Mononuclear cell (primary cell): ENCODE results near the gene PHF19. TPM values are rescaled to one million over a fixed set of nuclear protein-coding genes. Genes with fewer than 3 reads are reported as not detected.

Experiments used
- H3K27me3 ChIP-seq: 2 replicates; pipeline ENCODE4 v1.6.0; 2011; ENCODE audit warnings: low read length, control low read depth; ENCODE audit not compliant: insufficient read depth
- H3K4me1 ChIP-seq: 2 replicates; pipeline ENCODE4 v1.5.1; 2011; ENCODE audit warnings: mild to moderate bottlenecking, low read length, control low read depth; ENCODE audit not compliant: insufficient read depth
- H3K4me3 ChIP-seq: 2 replicates; pipeline ENCODE4 v1.5.1; 2011; ENCODE audit warnings: mild to moderate bottlenecking, low read length, moderate library complexity
- H3K9me3 ChIP-seq: 2 replicates; pipeline ENCODE4 v1.5.1; 2011; ENCODE audit warnings: low read depth, mild to moderate bottlenecking, control low read depth, low read length
- total RNA-seq: library from RNA; depleted of rRNA; stranded (reverse); fragments of >200 nt; gene quantifications from one replicate; pipeline ENCODE4 v1.2.3, GENCODE V29; 2012

PHF19 gene
- total RNA-seq, 1 donor = 31.6 TPM

DNA sequence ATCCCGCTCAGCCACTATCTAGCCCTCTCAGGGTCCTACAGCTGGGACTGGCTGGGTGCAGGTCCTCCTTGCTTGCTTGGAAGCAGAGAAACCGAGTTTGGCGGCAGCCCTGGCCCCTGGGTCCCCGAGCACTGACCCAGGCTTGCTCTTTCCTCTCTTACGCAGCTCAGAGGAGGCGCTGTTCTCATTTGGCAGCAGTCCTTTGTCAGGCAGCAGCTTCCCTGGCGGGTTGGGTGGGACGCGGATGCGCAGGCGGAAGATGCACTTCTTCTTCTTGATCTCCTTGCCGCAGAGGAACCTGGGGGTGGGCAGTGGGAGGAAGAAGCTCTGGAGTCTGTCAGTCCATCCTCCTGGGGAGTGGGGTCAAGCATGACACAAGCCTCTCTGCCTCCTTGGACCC is 14.5 kb downstream of the PHF19 start:
- H3K27me3 ChIP-seq = no peaks in the 10 kb centered on the region
- no peaks in the 10 kb centered on the region for H3K4me1 ChIP-seq
- no peak overlapping the region for H3K4me3 ChIP-seq
- H3K9me3 ChIP-seq = no peaks in the 10 kb centered on the region

DNA sequence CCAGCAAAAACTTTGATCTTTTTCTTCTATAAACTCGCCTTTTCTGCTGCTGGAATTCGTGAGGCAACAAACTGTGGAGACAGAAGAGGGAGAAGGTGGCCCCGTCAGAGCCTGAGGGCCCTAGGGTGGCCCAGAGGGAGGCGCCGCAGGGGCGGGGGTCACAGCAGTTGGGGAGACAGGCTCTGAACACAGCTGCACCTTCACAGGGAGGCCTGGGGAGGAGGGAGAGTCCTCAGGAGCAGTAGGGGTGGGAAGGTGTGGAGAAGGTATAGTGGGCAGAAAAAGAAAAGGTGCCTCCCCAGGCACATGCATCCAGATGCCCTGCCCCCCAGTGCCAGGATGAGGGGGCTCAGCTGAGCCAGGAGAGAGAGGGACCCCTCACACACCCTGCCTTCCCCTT is 15.1 kb downstream of the PHF19 start:
- H3K27me3 ChIP-seq = no peaks in the 10 kb centered on the region
- H3K4me3 ChIP-seq = no peak overlapping the region
- no peaks in the 10 kb centered on the region for H3K4me1 ChIP-seq
- no peaks in the 10 kb centered on the region for H3K9me3 ChIP-seq

DNA sequence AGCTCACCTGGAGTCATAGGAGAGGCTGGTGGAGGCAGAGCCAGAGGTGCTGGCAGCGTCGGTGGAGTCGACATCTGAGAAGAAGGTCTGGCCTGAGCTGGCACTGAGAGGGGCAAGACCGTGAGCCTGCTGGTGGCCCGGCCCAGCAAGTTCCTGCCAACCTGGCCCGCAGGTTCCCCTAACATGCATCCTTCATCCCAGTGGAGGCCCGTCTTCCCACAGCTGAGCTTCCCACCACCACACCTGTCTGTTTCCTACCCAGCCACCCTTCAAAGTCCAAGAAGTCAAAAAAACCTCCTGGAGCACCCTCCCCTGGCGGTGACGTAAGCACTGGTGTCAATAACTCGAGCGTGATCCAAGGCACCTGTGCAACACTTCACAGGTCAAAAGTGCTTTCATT is 16.9 kb downstream of the PHF19 start:
- Histone ChIP-seq H3K9me3 (no peaks in the 10 kb centered on the region), H3K4me1 (no peaks in the 10 kb centered on the region), H3K4me3 (no peak overlapping the region), H3K27me3 (no peaks in the 10 kb centered on the region)

DNA sequence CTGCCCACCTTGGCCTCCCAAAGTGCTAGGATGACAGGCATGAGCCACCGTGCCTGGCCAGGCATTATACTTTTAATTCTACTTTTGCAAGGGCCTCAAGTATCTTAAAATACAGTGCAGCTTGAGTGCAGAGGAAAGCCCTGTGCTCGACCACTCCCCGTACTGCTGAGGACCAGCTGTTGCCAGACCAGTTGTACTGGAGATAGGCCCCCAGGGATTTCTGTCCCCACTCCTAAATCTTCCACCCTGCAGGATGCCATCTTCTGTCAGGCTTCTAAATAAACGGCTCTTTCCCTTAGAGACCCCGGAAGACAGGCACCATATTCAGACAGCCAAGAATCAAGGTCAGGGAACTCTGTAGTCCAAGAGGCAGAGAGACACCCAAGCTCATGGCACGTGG is 17.6 kb downstream of the PHF19 start:
- H3K27me3 ChIP-seq = no peaks in the 10 kb centered on the region

DNA sequence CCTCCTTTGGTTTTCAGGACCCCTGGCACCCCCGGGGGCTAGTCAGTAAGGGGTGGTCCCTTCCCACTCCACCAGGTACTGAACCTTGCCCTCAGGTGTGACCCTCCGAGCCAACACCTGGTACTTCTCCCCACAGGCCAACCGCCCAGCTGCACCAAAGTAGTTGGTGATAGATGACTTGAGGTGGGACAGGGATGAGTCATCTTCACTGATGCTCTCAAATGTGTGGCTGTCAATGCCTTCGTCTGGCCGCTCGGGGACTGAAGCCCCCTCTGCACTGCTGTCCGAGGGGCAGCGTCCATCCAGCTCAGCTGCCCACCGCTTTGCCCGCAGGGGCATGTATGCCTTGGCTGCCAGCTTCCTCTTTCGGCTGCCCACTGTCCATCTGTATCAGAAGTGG is 19.1 kb downstream of the PHF19 start:
- no peaks in the 10 kb centered on the region for H3K27me3 ChIP-seq
- H3K4me1 ChIP-seq = no peaks in the 10 kb centered on the region
- no peaks in the 10 kb centered on the region for H3K9me3 ChIP-seq
- H3K4me3 ChIP-seq = no peak overlapping the region

More for the DNA sequence above, 17.6 kb downstream of the PHF19 start:
- H3K4me1 ChIP-seq = no peaks in the 10 kb centered on the region
- no peak overlapping the region for H3K4me3 ChIP-seq
- no peaks in the 10 kb centered on the region for H3K9me3 ChIP-seq

DNA sequence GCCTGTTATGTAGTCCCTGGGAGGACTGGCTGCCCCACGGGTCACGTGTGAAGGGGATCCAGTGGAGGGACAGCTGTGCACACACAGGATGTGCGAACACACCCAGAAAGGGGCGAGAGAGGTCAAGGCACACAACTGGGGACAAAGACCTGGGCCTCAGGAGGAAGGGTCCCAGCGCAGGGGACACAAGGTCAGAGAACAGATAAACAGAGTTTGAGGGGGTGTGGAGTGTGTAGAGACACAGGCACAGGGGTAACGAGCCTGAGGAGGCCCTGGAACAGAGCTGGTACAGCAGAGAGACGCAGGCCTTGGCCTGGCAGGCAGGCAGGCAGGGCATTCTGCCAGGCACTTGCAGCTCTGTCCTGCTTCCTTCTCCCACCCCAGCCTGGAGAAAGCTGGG is 19.5 kb downstream of the PHF19 start:
- no peaks in the 10 kb centered on the region for H3K27me3 ChIP-seq
- no peaks in the 10 kb centered on the region for H3K9me3 ChIP-seq
- H3K4me1 ChIP-seq = no peaks in the 10 kb centered on the region
- no peak overlapping the region for H3K4me3 ChIP-seq

DNA sequence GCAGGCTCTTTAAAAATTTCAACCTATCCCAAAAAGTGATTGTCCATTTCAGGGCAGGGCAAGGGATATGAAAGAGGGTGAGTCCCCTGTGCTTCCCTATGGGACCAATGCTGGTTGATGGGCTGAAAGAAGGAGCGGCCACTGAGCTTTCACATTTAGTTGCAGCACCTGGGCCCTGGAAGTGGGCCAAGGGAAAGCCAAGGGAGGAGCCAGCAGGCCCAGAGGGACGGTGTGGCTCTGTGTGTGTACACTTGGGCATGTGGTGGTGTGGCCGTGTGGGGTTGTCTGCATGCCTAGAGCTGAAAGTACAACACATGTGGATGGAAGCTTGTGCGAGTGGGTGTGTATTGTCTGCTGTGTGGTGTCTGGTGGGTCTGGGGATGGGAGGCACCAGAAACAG is 20.3 kb downstream of the PHF19 start:
- Histone ChIP-seq H3K4me1 (no peaks in the 10 kb centered on the region), H3K27me3 (no peaks in the 10 kb centered on the region), H3K4me3 (no peak overlapping the region), H3K9me3 (no peaks in the 10 kb centered on the region)

DNA sequence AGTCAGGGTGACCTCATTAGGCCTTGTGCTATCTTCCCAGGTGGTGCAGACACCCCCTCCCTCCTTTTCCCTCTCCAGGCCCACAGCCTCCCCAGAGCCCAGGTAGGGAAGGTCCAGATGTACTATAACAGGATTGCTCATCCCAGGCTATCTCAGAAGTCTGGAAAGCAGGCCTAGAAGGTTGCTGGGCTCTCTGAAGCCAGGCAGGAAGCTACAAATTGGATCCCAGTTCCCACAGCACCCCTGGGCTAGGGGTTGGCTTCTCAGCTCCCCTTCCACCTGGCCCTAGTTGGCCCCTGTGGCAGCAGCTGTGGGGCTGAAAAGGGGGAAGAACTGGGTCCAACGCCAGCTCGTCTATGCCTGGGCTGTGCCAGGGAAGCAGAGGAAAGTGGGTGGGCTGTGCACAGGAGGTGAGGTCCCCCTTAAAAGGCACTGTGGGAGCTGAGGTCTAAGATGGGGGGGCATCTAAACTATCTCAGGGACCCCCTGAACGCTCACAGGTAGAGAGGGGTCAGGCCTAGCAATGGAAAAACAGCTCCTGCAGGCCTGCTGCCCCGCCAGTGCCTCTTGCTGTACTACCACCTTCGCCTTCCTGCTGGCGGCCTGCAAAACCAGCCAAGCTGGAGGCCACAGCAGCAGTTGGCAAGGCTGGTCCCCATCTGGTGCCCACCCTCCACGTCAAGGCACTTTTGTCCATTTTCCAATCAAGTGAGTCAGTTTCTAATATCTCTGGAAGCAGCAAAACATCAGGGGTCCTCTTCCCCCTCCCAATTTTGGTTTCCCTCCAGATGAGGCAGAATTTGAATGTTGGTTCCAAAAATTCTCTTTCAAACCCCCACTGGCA is 20.9 kb downstream of the PHF19 start:
- Histone ChIP-seq H3K9me3 (no peaks in the 10 kb centered on the region), H3K4me1 (no peaks in the 10 kb centered on the region), H3K27me3 (no peaks in the 10 kb centered on the region), H3K4me3 (no peak overlapping the region)

DNA sequence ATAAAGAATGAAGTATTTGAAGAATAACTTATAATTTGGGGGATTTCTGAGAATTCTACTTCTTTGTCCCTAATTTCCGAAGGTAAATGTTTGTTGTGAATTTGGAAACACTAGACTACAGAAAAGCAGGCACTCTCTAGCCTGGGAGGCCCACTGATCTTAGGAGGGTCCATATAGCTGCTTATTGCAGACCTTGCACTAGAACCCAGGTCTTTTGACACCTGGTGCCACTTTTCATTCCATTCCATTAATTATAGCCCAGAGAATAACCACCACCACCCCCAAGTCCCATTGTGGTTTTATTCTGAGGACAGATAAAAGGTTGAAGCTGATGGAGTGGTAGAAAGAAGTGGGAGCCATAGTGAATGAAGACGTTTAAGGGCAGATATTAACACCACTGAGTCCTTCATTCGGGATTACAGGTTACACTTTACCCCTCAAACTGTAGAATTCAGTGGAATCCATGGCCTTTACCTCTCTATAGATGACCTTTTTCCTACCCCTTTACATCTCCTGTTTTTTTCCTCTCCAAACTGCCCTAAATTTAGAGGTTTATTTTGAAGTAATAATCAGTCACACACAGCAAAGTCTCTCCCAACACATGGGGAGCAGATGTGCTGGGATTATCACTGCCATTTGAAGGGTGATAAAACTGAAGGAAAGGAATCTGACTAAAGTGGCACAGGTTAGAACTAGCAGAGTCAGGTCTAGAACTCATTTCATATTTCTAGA is 22.2 kb downstream of the PHF19 start:
- Histone ChIP-seq H3K27me3 (no peaks in the 10 kb centered on the region), H3K9me3 (no peaks in the 10 kb centered on the region), H3K4me3 (no peak overlapping the region), H3K4me1 (no peaks in the 10 kb centered on the region)

DNA sequence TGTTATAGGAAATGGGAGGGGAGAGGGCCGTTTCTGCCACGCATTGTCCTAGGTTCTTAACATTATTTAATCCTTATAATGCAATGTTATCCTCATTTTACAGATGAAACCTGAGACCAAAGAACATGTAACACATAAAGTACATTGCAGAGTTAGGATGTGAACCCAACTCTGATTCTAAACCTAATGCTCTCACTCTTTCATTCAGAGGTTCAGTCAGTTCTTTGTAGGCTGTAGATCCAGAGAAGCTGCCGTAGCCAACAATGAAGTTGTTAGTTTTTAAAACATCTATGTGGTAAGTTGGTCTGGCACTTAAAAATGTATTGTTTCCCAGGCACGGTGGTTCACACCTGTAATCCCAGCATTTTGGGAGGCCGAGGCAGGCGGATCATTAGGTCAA is 23.8 kb downstream of the PHF19 start:
- Histone ChIP-seq H3K4me1 (no peaks in the 10 kb centered on the region), H3K9me3 (no peaks in the 10 kb centered on the region), H3K27me3 (no peaks in the 10 kb centered on the region), H3K4me3 (no peak overlapping the region)

DNA sequence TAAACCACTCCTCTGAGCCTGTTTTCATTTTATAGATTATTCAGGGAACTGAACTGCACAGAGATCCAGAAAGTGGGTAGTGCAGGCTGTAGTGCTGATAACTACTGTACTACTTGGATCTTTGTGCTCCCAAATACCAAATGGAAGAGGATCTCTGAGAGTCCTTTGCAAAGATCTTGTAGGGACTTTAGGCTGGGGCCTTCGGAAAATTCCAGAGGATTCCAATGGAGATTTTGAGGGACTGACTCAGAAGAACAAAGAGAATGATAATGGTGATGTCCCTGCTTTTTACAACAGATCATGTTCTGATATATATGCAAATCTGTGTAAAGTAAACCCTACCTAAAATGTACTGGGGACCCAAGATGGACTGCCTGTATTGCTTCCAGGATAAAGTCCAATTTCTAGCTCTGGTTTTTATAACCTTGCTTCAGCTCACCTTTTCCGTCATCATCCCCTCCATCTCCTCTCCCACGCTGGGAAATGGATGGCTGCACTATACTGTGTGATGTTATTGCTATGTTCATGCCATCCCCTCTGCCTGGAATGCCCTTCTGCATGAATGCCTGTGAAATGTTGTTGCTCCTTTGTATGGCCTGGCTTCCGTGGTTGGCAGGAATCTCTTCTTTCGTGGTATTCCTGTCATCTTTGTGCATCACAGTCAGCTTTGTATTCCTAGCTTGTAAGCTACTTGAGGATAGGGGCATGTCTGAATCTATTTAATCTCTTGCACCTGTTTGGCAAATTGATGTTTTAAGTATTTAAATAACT is 24.6 kb downstream of the PHF19 start:
- no peaks in the 10 kb centered on the region for H3K9me3 ChIP-seq
- H3K4me3 ChIP-seq = no peak overlapping the region
- H3K27me3 ChIP-seq = no peaks in the 10 kb centered on the region
- H3K4me1 ChIP-seq = peaks cover 2% of the 10 kb centered on the region

DNA sequence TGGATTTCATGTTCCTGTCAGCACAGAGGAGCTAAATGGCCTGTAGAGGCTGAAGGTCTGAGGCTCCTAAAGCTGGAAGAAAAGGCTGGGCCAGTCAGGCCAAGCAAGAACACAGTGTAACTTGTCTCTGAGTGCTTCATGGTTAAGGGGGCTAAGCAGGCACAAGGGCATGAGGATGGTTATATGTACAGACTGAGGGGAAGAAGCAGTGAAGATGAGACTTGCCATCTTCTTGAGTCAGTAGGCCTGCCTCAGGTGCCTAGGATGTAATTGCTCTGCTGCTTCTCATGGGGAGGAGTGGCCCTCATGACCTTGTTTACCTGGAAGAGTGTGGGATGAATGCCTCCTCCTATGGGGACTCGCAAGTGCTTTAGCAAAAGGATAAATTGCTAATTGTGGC is 25.5 kb downstream of the PHF19 start:
- Histone ChIP-seq H3K4me1 (peaks cover 12% of the 10 kb centered on the region), H3K27me3 (no peaks in the 10 kb centered on the region), H3K4me3 (no peak overlapping the region), H3K9me3 (no peaks in the 10 kb centered on the region)

DNA sequence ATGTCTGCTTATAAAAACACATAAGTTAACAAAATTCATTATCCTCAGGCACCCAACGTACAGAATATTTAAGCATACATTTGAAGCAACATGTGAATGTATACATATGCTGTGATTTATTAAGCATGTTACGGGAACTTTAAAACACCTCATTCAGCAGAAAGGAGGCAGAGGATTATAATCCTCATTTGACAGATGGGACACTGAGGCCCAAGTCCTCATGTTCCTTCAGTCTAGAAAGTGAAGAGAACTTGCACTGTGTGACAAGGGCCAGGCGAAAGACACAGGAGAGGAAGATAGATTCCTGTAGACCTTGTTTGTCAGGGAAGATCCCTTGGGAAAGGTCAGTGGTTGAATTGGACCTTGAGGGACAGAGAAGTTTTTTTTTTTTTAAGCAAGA is 26.7 kb downstream of the PHF19 start:
- no peaks in the 10 kb centered on the region for H3K9me3 ChIP-seq
- H3K4me3 ChIP-seq = no peak overlapping the region
- H3K27me3 ChIP-seq = no peaks in the 10 kb centered on the region
- peaks cover 24% of the 10 kb centered on the region for H3K4me1 ChIP-seq

DNA sequence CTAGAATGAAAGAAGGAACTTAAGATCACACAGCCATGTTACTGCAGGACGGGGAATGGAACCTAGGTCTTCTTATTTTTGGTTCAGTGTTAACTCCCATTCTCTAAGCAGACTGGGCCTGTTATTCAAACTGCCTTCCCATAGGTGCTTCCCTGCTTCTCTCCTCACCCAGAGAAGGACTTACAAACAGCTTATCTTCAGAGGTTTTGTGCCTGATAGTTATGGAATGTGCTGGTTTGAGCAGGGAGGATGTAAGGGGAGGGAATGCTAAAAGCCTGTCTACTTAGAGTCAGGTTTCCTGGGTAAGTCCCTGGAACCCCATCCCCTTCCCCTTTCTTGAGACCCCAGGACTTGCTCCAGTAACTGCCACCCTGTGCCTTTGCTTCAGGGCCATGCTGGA is 30.1 kb downstream of the PHF19 start:
- Histone ChIP-seq H3K4me1 (peaks cover 47% of the 10 kb centered on the region), H3K4me3 (no peak overlapping the region)

DNA sequence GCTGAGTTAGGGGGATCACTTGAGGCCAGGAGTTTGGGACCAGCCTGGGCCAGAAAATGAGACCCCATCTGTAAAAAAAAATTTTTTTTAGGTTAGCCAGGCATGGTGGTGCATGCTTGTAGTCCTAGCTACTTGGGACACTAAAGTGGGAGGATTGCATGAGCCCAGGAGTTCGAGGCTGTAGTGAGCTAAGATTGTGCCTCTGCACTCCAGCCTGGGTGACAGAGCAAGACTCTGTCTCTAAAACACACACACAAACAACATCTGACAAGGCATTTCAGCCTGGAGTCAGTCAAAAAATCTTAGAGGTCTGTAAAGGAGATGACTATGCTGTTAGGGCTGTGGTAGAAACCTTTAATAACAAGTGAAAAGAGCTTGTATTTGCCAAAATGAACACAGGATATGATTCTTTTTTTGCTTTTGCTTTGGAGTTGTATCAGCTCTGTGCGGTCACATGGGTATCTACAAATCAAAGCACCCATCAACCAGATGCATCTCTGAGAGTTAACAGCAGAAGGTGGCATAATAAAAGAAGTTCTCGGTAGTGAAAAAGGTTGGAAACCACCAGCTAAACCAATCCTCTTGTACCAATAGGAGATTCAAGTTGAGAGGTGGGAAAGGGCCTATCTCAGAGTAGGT is 30.6 kb downstream of the PHF19 start:
- no peak overlapping the region for H3K4me3 ChIP-seq
- peaks cover 53% of the 10 kb centered on the region for H3K4me1 ChIP-seq
- no peaks in the 10 kb centered on the region for H3K27me3 ChIP-seq
- no peaks in the 10 kb centered on the region for H3K9me3 ChIP-seq

More for the DNA sequence above, 30.1 kb downstream of the PHF19 start:
- H3K9me3 ChIP-seq = no peaks in the 10 kb centered on the region
- no peaks in the 10 kb centered on the region for H3K27me3 ChIP-seq
